IgD-negative memory B cell (primary cell): ENCODE measurements around the gene TMEM44. TPM values are rescaled to one million over a fixed set of nuclear protein-coding genes. Genes with fewer than 3 reads are reported as not detected.

Experiments used
- H3K27ac Mint-ChIP-seq, 3 donors: one replicate each; pipeline ENCODE4 v1.8.0; 2020 to 2022; ENCODE audit warnings: mild to moderate bottlenecking in 3 of 3, mixed read lengths in 3 of 3, moderate library complexity in 1 of 3
- H3K27me3 Mint-ChIP-seq: one replicate; pipeline ENCODE4 v1.8.0; 2021; ENCODE audit warnings: mixed read lengths
- H3K36me3 Mint-ChIP-seq: one replicate; pipeline ENCODE4 v1.8.0; 2020; ENCODE audit warnings: mild to moderate bottlenecking, mixed read lengths
- H3K4me1 Mint-ChIP-seq, 3 donors: one replicate each; pipeline ENCODE4 v1.8.0; 2020 to 2022; ENCODE audit warnings: mixed read lengths in 3 of 3, mild to moderate bottlenecking in 1 of 3
- H3K4me3 Mint-ChIP-seq, 4 donors: one replicate each; pipeline ENCODE4 v1.8.0; 2020 to 2022; ENCODE audit warnings: mild to moderate bottlenecking in 4 of 4, mixed read lengths in 4 of 4, moderate library complexity in 3 of 4
- H3K9me3 Mint-ChIP-seq, 3 donors: one replicate each; pipeline ENCODE4 v1.8.0; 2020 to 2021; ENCODE audit warnings: mixed read lengths in 3 of 3, mild to moderate bottlenecking in 1 of 3
- polyA plus RNA-seq: library from polyadenylated mRNA; unstranded; fragments of 300-500 nt; fragmentation: Illumina TruSeq; gene quantifications from one replicate; pipeline ENCODE4 v1.2.3, GENCODE V29; 2021

TMEM44 gene
- polyA plus RNA-seq, 1 donor from 2014 or later = 2.2 TPM

DNA sequence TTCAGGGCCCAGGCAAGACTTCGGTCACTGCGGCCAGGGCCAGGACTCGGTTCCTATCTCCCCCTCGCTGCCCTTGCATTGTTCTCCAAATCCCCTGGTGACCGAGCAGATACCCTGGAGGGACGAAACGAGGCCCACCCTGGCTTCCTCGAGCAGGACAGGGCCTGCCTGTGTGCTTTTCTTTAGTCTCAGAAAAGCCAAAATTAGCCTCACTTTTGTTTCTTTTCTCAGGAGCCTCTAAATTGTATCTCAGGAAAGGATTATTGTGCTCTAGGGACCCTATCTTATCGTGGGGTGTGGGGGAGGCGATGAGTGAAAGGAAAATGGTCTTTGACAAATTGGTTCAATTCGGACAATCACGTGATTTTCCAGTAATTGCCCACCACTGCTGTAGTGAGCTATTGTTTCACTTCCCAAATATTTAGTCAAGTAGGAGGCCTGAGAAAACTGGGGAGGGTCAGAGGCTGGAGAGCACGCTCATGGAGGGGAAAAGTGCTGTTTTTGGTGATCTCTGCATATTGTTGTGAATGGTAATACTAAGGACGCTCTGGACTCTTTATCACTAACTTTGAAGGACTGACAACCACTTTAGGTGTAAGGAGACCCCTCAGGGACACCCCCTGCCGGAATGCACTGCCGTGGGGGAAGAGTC, 61.6 kb downstream of the TMEM44 start:
- no peaks in the 10 kb centered on the region for H3K9me3 Mint-ChIP-seq

DNA sequence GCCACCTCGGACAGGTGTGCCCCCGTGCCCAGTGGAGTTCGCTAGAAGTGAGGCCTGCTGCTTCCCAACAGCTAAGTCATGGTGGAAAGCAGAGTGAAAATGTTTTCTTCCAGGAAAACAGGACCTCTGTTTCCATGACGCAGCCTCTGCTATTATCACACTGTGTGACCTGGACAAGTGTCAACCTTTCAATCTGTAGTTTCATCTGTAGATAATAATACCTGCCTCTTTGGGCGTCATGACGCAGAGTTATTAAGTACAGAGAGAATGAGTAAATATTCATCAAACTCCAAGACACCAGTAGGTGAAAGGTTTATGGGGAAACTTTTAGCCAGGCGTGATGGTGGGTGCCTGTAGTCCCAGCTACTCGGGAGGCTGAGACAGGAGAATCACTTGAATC, 62.3 kb downstream of the TMEM44 start:
- peak overlapping the region in 1 of 4 donors; percentile 55 for H3K4me3 Mint-ChIP-seq
- peaks cover 6 to 10% (median 6%) of the 10 kb centered on the region in 3 donors for H3K4me1 Mint-ChIP-seq
- H3K36me3 Mint-ChIP-seq = no peaks in the 10 kb centered on the region
- H3K9me3 Mint-ChIP-seq = no peaks in the 10 kb centered on the region
- peaks cover 24% of the 10 kb centered on the region for H3K27me3 Mint-ChIP-seq
- no peak overlapping the region for H3K27ac Mint-ChIP-seq

More for the DNA sequence above, 61.6 kb downstream of the TMEM44 start:
- peaks cover 6 to 10% (median 6%) of the 10 kb centered on the region in 3 donors for H3K4me1 Mint-ChIP-seq
- no peaks in the 10 kb centered on the region for H3K36me3 Mint-ChIP-seq
- peaks cover 25% of the 10 kb centered on the region for H3K27me3 Mint-ChIP-seq
- H3K4me3 Mint-ChIP-seq = no peak overlapping the region
- no peak overlapping the region for H3K27ac Mint-ChIP-seq

DNA sequence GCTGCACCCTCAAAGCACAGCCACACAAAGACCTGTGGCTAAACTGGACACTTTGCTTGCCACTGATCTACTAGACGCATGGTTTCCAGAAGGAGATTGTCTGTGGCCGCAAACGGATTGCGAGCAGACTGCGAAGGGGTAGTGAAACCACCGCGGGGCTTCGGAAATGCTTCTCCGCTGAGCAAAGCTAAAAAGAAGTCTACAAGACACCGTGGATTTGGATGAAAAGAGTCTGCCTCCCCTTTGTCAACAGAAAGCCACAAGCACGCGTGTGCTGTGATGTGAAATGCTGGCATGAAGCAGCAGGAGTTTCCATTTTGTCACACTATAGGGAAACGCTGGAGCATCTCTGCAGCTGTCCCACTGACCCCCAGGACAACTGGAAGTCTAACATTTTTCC, 63.0 kb downstream of the TMEM44 start:
- Mint-ChIP-seq H3K4me3 (peak overlapping the region in 1 of 4 donors; percentile 65), H3K27me3 (peaks cover 24% of the 10 kb centered on the region), H3K4me1 (peaks cover 6 to 10% (median 6%) of the 10 kb centered on the region in 3 donors), H3K9me3 (no peaks in the 10 kb centered on the region), H3K36me3 (no peaks in the 10 kb centered on the region), H3K27ac (no peak overlapping the region)

- Mint-ChIP-seq H3K27ac (no peak overlapping the region), H3K4me1 (peaks cover 6 to 10% (median 6%) of the 10 kb centered on the region in 3 donors), H3K27me3 (peaks cover 28% of the 10 kb centered on the region), H3K36me3 (no peaks in the 10 kb centered on the region), H3K4me3 (no peak overlapping the region), H3K9me3 (no peaks in the 10 kb centered on the region)
Measured at GRCh38 chr3:194569252-194569651, 64.0 kb downstream of the TMEM44 start.

GRCh38 chr3:194565597-194566190, 67.5 kb downstream of the TMEM44 start:
- Mint-ChIP-seq H3K4me3 (no peak overlapping the region), H3K27ac (no peak overlapping the region), H3K27me3 (peaks cover 11% of the 10 kb centered on the region), H3K9me3 (no peaks in the 10 kb centered on the region), H3K4me1 (no peaks in the 10 kb centered on the region), H3K36me3 (no peaks in the 10 kb centered on the region)

DNA sequence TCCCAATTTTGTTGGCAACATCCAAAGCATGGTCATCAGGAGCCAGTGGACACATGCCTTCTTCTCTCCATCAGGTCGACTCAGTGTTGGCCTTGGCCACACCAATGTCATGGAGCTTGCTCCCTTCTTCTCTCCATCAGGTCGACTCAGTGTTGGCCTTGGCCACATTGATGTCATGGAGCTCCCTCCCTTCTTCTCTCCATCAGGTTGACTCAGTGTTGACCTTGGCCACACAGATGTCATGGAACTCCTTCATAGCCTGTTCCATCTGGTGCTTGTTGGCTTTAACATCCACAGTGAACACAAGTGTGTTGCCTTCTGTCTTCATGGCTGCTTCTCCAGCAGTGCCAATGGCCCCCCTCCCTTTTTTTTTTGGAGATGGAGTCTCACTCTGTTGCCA, 70.2 kb downstream of the TMEM44 start:
- Mint-ChIP-seq H3K27me3 (peaks cover 13% of the 10 kb centered on the region), H3K36me3 (no peaks in the 10 kb centered on the region), H3K27ac (peak overlapping the region in 1 of 3 donors; percentile 34), H3K4me3 (no peak overlapping the region), H3K9me3 (no peaks in the 10 kb centered on the region), H3K4me1 (no peaks in the 10 kb centered on the region)

- H3K27ac Mint-ChIP-seq = no peak overlapping the region
- H3K27me3 Mint-ChIP-seq = peaks cover 11% of the 10 kb centered on the region
Measured at GRCh38 chr3:194561306-194561974, 71.8 kb downstream of the TMEM44 start.

GRCh38 chr3:194560047-194560446, 73.2 kb downstream of the TMEM44 start:
- Mint-ChIP-seq H3K36me3 (no peaks in the 10 kb centered on the region), H3K27ac (no peak overlapping the region), H3K4me1 (peaks cover 0 to 4% (median 4%) of the 10 kb centered on the region in 3 donors), H3K4me3 (no peak overlapping the region), H3K27me3 (peaks cover 6% of the 10 kb centered on the region), H3K9me3 (no peaks in the 10 kb centered on the region)

More at GRCh38 chr3:194561306-194561974, 71.8 kb downstream of the TMEM44 start:
- Mint-ChIP-seq H3K4me3 (no peak overlapping the region), H3K36me3 (no peaks in the 10 kb centered on the region), H3K4me1 (peaks cover 0 to 4% (median 2%) of the 10 kb centered on the region in 3 donors), H3K9me3 (no peaks in the 10 kb centered on the region)

DNA sequence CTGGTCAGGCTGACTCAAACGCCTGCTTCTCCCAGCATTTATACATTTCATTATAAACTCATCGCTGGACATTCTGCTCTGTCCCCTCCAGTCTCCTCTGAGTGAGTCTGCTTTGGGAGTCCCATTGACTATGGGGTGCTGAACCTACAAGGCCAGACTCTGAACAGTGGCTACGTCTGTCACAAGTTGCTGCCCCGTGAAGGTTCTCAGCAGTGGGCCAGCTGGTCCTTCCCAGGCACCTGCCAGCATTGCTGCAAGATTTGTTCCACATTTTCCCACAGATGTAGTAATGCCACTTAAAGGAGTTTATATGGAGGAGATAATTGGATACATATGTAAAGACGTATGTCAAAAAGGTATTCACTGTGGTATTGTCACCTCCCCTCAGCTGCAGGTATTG, 73.7 kb downstream of the TMEM44 start:
- Mint-ChIP-seq H3K9me3 (no peaks in the 10 kb centered on the region), H3K4me1 (peaks cover 0 to 5% (median 4%) of the 10 kb centered on the region in 3 donors), H3K36me3 (no peaks in the 10 kb centered on the region), H3K4me3 (no peak overlapping the region), H3K27ac (no peak overlapping the region), H3K27me3 (peaks cover 2% of the 10 kb centered on the region)

GRCh38 chr3:194556086-194557056, 76.8 kb downstream of the TMEM44 start:
- peaks cover 2% of the 10 kb centered on the region for H3K27me3 Mint-ChIP-seq
- H3K9me3 Mint-ChIP-seq = no peaks in the 10 kb centered on the region
- H3K4me3 Mint-ChIP-seq = peak overlapping the region in 3 of 4 donors; percentile 70 to 89 (median 79)
- H3K27ac Mint-ChIP-seq = peak overlapping the region in 1 of 3 donors; percentile 27
- no peaks in the 10 kb centered on the region for H3K36me3 Mint-ChIP-seq
- peaks cover 0 to 7% (median 4%) of the 10 kb centered on the region in 3 donors for H3K4me1 Mint-ChIP-seq

DNA sequence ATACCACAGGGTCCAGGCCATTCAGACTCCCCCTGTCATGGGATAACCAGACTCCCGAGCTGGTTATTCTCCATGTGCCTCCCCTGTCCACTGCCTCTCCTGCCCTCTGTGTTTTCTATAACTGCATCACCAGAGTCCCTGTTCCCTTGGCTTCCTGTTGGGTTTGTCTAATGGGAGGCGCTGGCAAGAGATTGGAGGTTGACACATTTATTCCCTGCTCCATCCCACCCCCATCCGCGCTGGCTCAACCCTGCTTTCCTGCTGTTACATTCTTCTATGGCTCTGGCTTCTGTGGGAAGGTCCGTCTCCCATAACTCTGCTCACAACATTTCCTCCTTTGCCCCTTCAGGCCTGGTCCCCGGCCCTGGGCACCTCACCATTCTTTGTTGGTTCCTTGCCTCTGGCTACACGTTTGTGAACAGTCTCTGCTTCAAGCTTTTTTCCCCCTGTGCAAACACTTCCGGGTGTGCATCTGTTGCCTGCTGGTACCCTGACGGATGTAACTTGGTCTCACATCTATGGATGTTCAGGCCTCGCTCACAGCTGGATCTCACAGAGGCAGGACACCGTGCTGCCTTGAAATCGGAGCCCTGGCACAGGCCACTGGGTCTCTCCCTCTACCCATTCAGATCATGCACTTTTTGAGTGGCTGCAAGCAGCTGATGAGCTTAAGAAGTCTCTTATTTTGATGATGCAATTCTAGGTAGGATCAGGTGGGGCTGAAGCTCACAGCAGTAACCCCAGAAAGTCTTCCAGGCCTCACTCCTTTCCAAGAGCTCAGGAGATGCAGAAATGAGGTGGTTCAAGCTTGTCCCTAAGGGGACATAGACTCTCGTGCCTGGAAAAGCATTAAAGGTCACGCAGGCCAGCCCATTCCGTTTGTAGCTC, 77.8 kb downstream of the TMEM44 start:
- Mint-ChIP-seq H3K4me1 (peaks cover 0 to 7% (median 4%) of the 10 kb centered on the region in 3 donors), H3K9me3 (no peaks in the 10 kb centered on the region), H3K27me3 (peaks cover 2% of the 10 kb centered on the region), H3K36me3 (no peaks in the 10 kb centered on the region), H3K4me3 (no peak overlapping the region), H3K27ac (no peak overlapping the region)

GRCh38 chr3:194554473-194555123, 78.6 kb downstream of the TMEM44 start:
- Mint-ChIP-seq H3K27ac (no peak overlapping the region), H3K9me3 (no peaks in the 10 kb centered on the region), H3K4me1 (peaks cover 0 to 7% (median 4%) of the 10 kb centered on the region in 3 donors), H3K27me3 (peaks cover 2% of the 10 kb centered on the region), H3K4me3 (no peak overlapping the region), H3K36me3 (no peaks in the 10 kb centered on the region)

GRCh38 chr3:194552327-194552949, 80.8 kb downstream of the TMEM44 start:
- H3K36me3 Mint-ChIP-seq = no peaks in the 10 kb centered on the region
- H3K4me3 Mint-ChIP-seq = no peak overlapping the region
- H3K27me3 Mint-ChIP-seq = peaks cover 6% of the 10 kb centered on the region
- H3K9me3 Mint-ChIP-seq = peaks cover 0 to 1% (median 1%) of the 10 kb centered on the region in 3 donors
- H3K4me1 Mint-ChIP-seq = peaks cover 0 to 4% (median 4%) of the 10 kb centered on the region in 3 donors
- H3K27ac Mint-ChIP-seq = no peak overlapping the region
